ENCODE data around the gene SCAMP4. TPM values are rescaled to one million over a fixed set of nuclear protein-coding genes. Genes with fewer than 3 reads are reported as not detected.

Gene SCAMP4
- polyA plus RNA-seq, 1 donor from 2014 or later = 12.7 TPM

- Histone ChIP-seq H3F3A (ENCODE audit: insufficient read depth, low read length, poor library complexity, severe bottlenecking) (no peaks in the 10 kb centered on the region), H3K27me3 (ENCODE audit: insufficient read depth, low read depth, low read length) (no peaks in the 10 kb centered on the region), H3K36me3 (ENCODE audit: insufficient read depth, low read length) (no peaks in the 10 kb centered on the region), H3K9me2 (ENCODE audit: insufficient read depth, low read length) (no peaks in the 10 kb centered on the region), H4K20me1 (ENCODE audit: insufficient read depth) (no peaks in the 10 kb centered on the region), H2AFZ (ENCODE audit: low read depth, low read length) (no peak overlapping the region), H3K27ac (ENCODE audit: low read length) (no peak overlapping the region), H3K4me2 (ENCODE audit: low read length) (no peak overlapping the region), H3K4me3 (ENCODE audit: low read length) (no peak overlapping the region), H3K9ac (ENCODE audit: low read length) (no peak overlapping the region), H3K79me2 (replicated peaks; ENCODE audit: insufficient read depth, low read length) (peaks cover 13% of the 10 kb centered on the region), H3K9me3 (ENCODE audit: low read length) (no peaks in the 10 kb centered on the region)
- TF ChIP-seq SMC3 (conservative IDR thresholded peaks at IDR 0.05; ENCODE audit: poor library complexity) (no peak), CTCF (IDR thresholded peaks at IDR 0.05; ENCODE audit: poor library complexity, severe bottlenecking) (no peak), EZH2 (IDR thresholded peaks at IDR 0.05; ENCODE audit: borderline replicate concordance, insufficient read depth, low read length, poor library complexity, severe bottlenecking) (no peak), EP300 (conservative IDR thresholded peaks at IDR 0.05; ENCODE audit: poor library complexity, severe bottlenecking) (no peak), TAF1 (IDR thresholded peaks at IDR 0.05; ENCODE audit: low read depth) (no peak), POLR2AphosphoS5 (IDR thresholded peaks at IDR 0.05) (no peak), MXI1 (conservative IDR thresholded peaks at IDR 0.05; ENCODE audit: poor library complexity, severe bottlenecking) (no peak), RAD21 (conservative IDR thresholded peaks at IDR 0.05) (no peak), REST (IDR thresholded peaks at IDR 0.05; ENCODE audit: borderline replicate concordance) (no peak)
Measured at GRCh38 chr19:1959928-1960589, 54.9 kb downstream of the SCAMP4 start.

GRCh38 chr19:1961000-1961883, 56.0 kb downstream of the SCAMP4 start:
- Histone ChIP-seq H3K4me2 (ENCODE audit: low read length) (no peak overlapping the region), H3K4me3 (ENCODE audit: low read length) (no peak overlapping the region), H3K9ac (ENCODE audit: low read length) (no peak overlapping the region), H3K79me2 (replicated peaks; ENCODE audit: insufficient read depth, low read length) (peaks cover 13% of the 10 kb centered on the region), H2AFZ (ENCODE audit: low read depth, low read length) (no peak overlapping the region), H3K36me3 (ENCODE audit: insufficient read depth, low read length) (no peaks in the 10 kb centered on the region), H3F3A (ENCODE audit: insufficient read depth, low read length, poor library complexity, severe bottlenecking) (no peaks in the 10 kb centered on the region), H4K20me1 (ENCODE audit: insufficient read depth) (no peaks in the 10 kb centered on the region), H3K27me3 (ENCODE audit: insufficient read depth, low read depth, low read length) (no peaks in the 10 kb centered on the region), H3K9me3 (ENCODE audit: low read length) (no peaks in the 10 kb centered on the region), H3K9me2 (ENCODE audit: insufficient read depth, low read length) (no peaks in the 10 kb centered on the region), H3K27ac (ENCODE audit: low read length) (no peak overlapping the region)
- TF ChIP-seq MXI1 (conservative IDR thresholded peaks at IDR 0.05; ENCODE audit: poor library complexity, severe bottlenecking) (no peak), EP300 (conservative IDR thresholded peaks at IDR 0.05; ENCODE audit: poor library complexity, severe bottlenecking) (no peak), TAF1 (IDR thresholded peaks at IDR 0.05; ENCODE audit: low read depth) (no peak), CTCF (IDR thresholded peaks at IDR 0.05; ENCODE audit: poor library complexity, severe bottlenecking) (no peak)
